ENCODE measurements around the gene FZR1.

FZR1 gene

GRCh38 chr19:3533563-3534216 lies 27.6 kb downstream of the FZR1 start:
- no peak for DNase-seq

- DNase-seq = no peak
These were observed 28.5 kb downstream of the FZR1 start for GRCh38 chr19:3534375-3535234.

GRCh38 chr19:3535235-3535535 lies 29.1 kb downstream of the FZR1 start:
- no peak for DNase-seq

- no peak for DNase-seq
These were observed 29.5 kb downstream of the FZR1 start for GRCh38 chr19:3535563-3535965.

GRCh38 chr19:3535981-3536380 lies 29.9 kb downstream of the FZR1 start:
- DNase-seq = no peak

- no peak for DNase-seq
These were observed 30.5 kb downstream of the FZR1 start for GRCh38 chr19:3536429-3537100.

- DNase-seq = no peak
These were observed 31.0 kb downstream of the FZR1 start for GRCh38 chr19:3537101-3537437.

- DNase-seq = no peak
These were observed 31.5 kb downstream of the FZR1 start for GRCh38 chr19:3537438-3538240.

- DNase-seq = no peak
These were observed 32.3 kb downstream of the FZR1 start for GRCh38 chr19:3538258-3538929.

- no peak for DNase-seq
These were observed 33.0 kb downstream of the FZR1 start, which contains the start of gene TEKTIP1 for GRCh38 chr19:3538965-3539755. TSS of gene TEKTIP1 (plus strand) at chr19:3539174. CDS start at chr19:3539178, 4 bp downstream.

GRCh38 chr19:3539756-3540118 lies 33.6 kb downstream of the FZR1 start:
- DNase-seq = no peak

- DNase-seq = no peak
These were observed 37.3 kb downstream of the FZR1 start for GRCh38 chr19:3543150-3544057.

GRCh38 chr19:3544058-3544376 lies 37.9 kb downstream of the FZR1 start:
- DNase-seq = no peak

- DNase-seq = peak in 1 of 2 experiments; percentile 35
These were observed 38.9 kb downstream of the FZR1 start for GRCh38 chr19:3544742-3545668.

- no peak for DNase-seq
These were observed 39.5 kb downstream of the FZR1 start for GRCh38 chr19:3545669-3546034.

- no peak for DNase-seq
These were observed 40.0 kb downstream of the FZR1 start for GRCh38 chr19:3546119-3546518.

GRCh38 chr19:3547301-3547731 lies 41.2 kb downstream of the FZR1 start:
- DNase-seq = no peak

GRCh38 chr19:3547767-3548282 lies 41.7 kb downstream of the FZR1 start:
- DNase-seq = no peak

GRCh38 chr19:3548606-3549005 lies 42.5 kb downstream of the FZR1 start:
- DNase-seq = no peak
